Measurements from ENCODE around the gene RPL7A. TPM values are rescaled to one million over a fixed set of nuclear protein-coding genes. Genes with fewer than 3 reads are reported as not detected.

RPL7A gene
- total and polyA plus RNA-seq, 2 of the 13 experiments (the other 11 are each of a cell fraction or from before 2014, with no cell fraction given) = 2,401 to 2,938 TPM

DNA sequence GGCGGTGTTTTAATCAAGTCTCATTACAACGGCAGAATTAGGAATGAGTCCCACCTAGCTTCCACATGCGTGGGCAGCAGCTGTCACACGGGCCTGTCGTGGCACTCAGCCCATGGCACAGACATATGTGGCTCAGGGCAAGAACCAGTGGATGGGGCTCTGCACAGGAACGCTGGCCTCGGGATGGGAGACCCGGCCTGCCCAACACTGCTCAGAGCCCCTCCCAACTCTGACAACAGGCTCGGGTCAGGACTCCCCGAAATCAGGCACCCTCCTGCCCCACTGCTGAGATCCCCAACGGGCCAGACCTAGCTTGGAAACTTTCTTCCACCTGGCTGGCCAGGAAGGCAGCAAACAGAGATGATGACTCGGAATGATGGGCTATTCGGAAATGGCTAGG, 7.1 kb upstream of the RPL7A start:
- Histone ChIP-seq H3K4me1 (ENCODE audit: insufficient read depth, low read length) (peaks cover 11% of the 10 kb centered on the region), H3K27me3 (ENCODE audit: control insufficient read depth in 1 of 2, insufficient read depth in 2 of 2, low read length in 2 of 2) (no peaks in the 10 kb centered on the region; a peak in 1 of 5 replicates), H3K4me2 (ENCODE audit: low read depth, low read length) (no peak overlapping the region), H3K9me3 (ENCODE audit: low read length) (no peaks in the 10 kb centered on the region), H3K36me3 (replicated peaks in 1 of 2; ENCODE audit: control insufficient read depth in 1 of 2, insufficient read depth in 2 of 2, low read length in 2 of 2) (peaks cover 7 to 58% of the 10 kb centered on the region in 2 experiments; a peak in 4 of 5 replicates), H4K20me1 (ENCODE audit: insufficient read depth, low read length) (no peaks in the 10 kb centered on the region), H3K27ac (ENCODE audit: extremely low read length, insufficient read depth, low read length) (no peak overlapping the region), H3K4me3 (replicated peaks in 1 of 3; ENCODE audit: insufficient read depth in 1 of 3, low read depth in 2 of 3, low read length in 3 of 3) (no peak overlapping the region), H2AFZ (ENCODE audit: low read length) (no peak overlapping the region), H3K79me2 (ENCODE audit: insufficient read depth, low read length) (peaks cover 4% of the 10 kb centered on the region), H3K9ac (ENCODE audit: insufficient read depth, low read depth, low read length) (no peak overlapping the region)
- ATAC-seq = no peak
- FAIRE-seq = no peak
- 91% methylated on average over 5 of the region's 13 CpGs for WGBS (ENCODE audit: low lambda C conversion rate)
- intact Hi-C loops (cut with micrococcal nuclease; ENCODE audit: unreplicated experiment) = no loop called here
- ChIA-PET CTCF (ENCODE audit: low intra/inter-chr PET ratio, low total read pairs) (no interaction called here), POLR2A (no interaction called here)
- TF ChIP-seq ZNF44 (CRISPR knock-in tag; IDR thresholded peaks at IDR 0.05) = no peak
- TF ChIP-seq, protein P1, sequence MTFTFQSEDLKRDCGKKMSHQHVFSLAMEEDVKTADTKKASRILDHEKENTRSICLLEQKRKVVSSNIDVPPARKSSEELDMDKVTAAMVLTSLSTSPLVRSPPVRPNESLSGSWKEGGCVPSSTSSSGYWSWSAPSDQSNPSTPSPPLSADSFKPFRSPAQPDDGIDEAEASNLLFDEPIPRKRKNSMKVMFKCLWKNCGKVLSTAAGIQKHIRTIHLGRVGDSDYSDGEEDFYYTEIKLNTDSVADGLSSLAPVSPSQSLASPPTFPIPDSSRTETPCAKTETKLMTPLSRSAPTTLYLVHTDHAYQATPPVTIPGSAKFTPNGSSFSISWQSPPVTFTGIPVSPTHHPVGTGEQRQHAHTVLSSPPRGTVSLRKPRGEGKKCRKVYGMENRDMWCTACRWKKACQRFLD (CRISPR knock-in tag; IDR thresholded peaks at IDR 0.05; ENCODE audit: borderline replicate concordance) = no peak
- TF ChIP-seq, protein P2, sequence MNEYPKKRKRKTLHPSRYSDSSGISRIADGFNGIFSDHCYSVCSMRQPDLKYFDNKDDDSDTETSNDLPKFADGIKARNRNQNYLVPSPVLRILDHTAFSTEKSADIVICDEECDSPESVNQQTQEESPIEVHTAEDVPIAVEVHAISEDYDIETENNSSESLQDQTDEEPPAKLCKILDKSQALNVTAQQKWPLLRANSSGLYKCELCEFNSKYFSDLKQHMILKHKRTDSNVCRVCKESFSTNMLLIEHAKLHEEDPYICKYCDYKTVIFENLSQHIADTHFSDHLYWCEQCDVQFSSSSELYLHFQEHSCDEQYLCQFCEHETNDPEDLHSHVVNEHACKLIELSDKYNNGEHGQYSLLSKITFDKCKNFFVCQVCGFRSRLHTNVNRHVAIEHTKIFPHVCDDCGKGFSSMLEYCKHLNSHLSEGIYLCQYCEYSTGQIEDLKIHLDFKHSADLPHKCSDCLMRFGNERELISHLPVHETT (CRISPR knock-in tag; conservative IDR thresholded peaks at IDR 0.05) = no peak
- no peak for TF ChIP-seq NFYC (CRISPR knock-in tag; IDR thresholded peaks at IDR 0.05)
- no peak for TF ChIP-seq JARID2 (CRISPR knock-in tag; IDR thresholded peaks at IDR 0.05; ENCODE audit: insufficient replicate concordance)
- DNase-seq (ENCODE audit: low spot score) = no peak
- BruUV-seq (replicated peaks) = no TSS peak
- in situ Hi-C loops (cut with HindIII; ENCODE audit: extremely low pct_ligation_motif_present, low pct_unique_long_range_greater_than_20kb) = no loop called here

Measured in HepG2 (cell line).